ENCODE results near the gene DDR2.
A peak's percentile ranks its signal among the peaks of the same experiment; 100 is the strongest.
"Not testable (repeated sequence)": the region's sequence is repeated elsewhere in the genome, so short reads cannot be mapped to it uniquely, and the experiment has no call there.

DDR2 gene

DNA sequence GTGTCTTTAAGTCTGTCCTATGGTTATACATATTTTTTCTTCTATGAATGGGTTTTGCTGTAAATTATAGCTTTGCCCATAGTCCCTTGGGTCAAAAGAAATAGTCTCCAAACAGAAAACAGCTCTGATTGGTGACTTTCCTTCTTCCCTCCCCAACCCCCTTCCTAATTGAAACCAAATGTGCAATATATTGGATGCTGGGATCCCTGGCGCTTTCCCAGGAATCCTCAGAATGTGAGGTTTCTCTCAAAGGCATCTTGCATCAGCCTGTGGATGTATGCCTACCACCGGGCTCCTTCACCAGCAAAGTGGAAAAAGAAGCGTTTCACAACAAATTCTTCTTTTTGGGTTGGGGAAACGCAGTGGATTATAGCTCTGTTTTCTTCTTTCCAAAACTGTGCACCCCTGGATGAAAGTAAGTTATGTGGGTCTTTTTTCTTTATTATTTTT lies at the start of gene DDR2:
Gene DDR2 (plus strand): TSS at position 248 of the 450 bp plus-strand sequence. CDS start 86,600 bp downstream, outside the sequence.
- no peak within 1 kb of the TSS for H2AFZ ChIP-seq
- H3K9ac ChIP-seq, result no peak within 1 kb of the TSS

DNA sequence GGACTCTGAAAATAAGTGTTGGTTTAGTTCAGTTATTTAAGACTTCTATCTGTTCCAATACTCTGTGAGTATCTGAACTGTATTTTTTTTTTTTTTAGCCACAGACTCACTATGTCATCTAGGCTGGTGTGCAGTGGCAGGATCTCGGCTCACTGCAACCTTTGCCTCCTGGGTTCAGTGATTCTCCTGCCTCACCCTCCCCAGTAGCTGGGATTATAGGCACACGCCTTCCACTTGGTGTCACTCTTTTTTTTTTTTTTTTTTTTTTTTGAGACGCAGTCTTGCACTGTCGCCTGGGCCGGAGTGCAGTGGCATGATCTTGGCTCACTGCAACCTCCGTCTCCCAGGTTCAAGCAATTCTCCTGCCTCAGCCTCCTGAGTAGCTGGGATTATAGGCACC lies 49.4 kb upstream of the DDR2 start:
- not testable (repeated sequence) for H3K4me1 ChIP-seq; H3K27me3 ChIP-seq (ENCODE audit: control insufficient read depth, insufficient read depth, low read length); H3K9me3 ChIP-seq (ENCODE audit: control insufficient read depth, low read length); H3K79me2 ChIP-seq; H3K4me2 ChIP-seq (ENCODE audit: low read length); H3K9ac ChIP-seq; H3K4me3 ChIP-seq (ENCODE audit: low read depth, low read length); H3K36me3 ChIP-seq (ENCODE audit: control insufficient read depth, insufficient read depth, low read length); H2AFZ ChIP-seq; H3K27ac ChIP-seq

More for the DNA sequence above, at the start of gene DDR2:
- H3K36me3 ChIP-seq (ENCODE audit: control insufficient read depth, insufficient read depth, low read length), result no peaks in the 10 kb centered on the region
- no peak within 1 kb of the TSS for H3K4me2 ChIP-seq (ENCODE audit: low read length)
- H3K27ac ChIP-seq, result no peak within 1 kb of the TSS
- TF ChIP-seq, protein P1, sequence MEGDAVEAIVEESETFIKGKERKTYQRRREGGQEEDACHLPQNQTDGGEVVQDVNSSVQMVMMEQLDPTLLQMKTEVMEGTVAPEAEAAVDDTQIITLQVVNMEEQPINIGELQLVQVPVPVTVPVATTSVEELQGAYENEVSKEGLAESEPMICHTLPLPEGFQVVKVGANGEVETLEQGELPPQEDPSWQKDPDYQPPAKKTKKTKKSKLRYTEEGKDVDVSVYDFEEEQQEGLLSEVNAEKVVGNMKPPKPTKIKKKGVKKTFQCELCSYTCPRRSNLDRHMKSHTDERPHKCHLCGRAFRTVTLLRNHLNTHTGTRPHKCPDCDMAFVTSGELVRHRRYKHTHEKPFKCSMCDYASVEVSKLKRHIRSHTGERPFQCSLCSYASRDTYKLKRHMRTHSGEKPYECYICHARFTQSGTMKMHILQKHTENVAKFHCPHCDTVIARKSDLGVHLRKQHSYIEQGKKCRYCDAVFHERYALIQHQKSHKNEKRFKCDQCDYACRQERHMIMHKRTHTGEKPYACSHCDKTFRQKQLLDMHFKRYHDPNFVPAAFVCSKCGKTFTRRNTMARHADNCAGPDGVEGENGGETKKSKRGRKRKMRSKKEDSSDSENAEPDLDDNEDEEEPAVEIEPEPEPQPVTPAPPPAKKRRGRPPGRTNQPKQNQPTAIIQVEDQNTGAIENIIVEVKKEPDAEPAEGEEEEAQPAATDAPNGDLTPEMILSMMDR (IDR thresholded peaks at IDR 0.05), result no peak
- no peaks in the 10 kb centered on the region for H3K9me3 ChIP-seq (ENCODE audit: control insufficient read depth, low read length)
- no peaks in the 10 kb centered on the region for H3K79me2 ChIP-seq
- H3K4me1 ChIP-seq, result no peaks in the 10 kb centered on the region
- H3K27me3 ChIP-seq (ENCODE audit: control insufficient read depth, insufficient read depth, low read length), result no peaks in the 10 kb centered on the region
- peak within 1 kb of the TSS; percentile 24 for H3K4me3 ChIP-seq (ENCODE audit: low read depth, low read length)

DNA sequence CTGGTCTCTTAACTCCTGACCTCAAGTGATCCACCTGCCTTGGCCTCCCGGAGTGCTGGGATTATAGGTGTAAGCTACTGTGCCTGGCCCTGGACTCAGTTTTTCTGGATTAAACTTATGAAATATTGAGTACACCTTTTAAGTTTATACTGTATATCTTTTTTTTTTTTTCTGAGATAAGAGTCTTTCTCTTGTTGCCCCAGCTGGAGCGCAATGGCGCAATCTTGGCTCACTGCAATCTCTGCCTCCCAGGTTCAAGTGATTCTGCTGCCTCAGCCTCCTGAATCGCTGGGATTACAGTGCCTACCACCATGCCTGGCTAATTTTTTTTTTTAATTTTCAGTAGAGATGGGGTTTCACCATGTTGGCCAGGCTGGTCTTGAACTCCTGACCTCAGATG lies 47.2 kb upstream of the DDR2 start:
- not testable (repeated sequence) for H3K9ac ChIP-seq; H3K9me3 ChIP-seq (ENCODE audit: control insufficient read depth, low read length); H2AFZ ChIP-seq; H3K79me2 ChIP-seq; H3K27me3 ChIP-seq (ENCODE audit: control insufficient read depth, insufficient read depth, low read length); H3K4me2 ChIP-seq (ENCODE audit: low read length); H3K36me3 ChIP-seq (ENCODE audit: control insufficient read depth, insufficient read depth, low read length); H3K4me1 ChIP-seq; H3K4me3 ChIP-seq (ENCODE audit: low read depth, low read length); H3K27ac ChIP-seq

DNA sequence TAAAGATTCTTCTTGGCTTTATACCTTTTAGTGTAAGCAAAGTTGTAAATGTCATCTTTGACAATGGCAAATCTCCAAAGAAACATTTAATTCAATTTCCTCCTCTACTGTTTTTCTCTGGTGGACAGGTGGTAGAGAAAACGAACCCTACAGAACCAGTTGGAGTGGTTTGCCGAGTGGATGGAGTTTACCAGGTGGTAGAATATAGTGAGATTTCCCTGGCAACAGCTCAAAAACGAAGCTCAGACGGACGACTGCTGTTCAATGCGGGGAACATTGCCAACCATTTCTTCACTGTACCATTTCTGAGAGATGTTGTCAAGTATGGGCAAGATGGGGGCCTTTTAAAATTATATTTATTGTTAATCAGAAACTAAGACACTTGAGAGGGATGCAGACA lies 44.9 kb upstream of the DDR2 start:
- no peaks in the 10 kb centered on the region for H3K9me3 ChIP-seq (ENCODE audit: control insufficient read depth, low read length)
- H3K4me2 ChIP-seq (ENCODE audit: low read length), result no peak overlapping the region
- H3K4me3 ChIP-seq (ENCODE audit: low read depth, low read length), result no peak overlapping the region
- no peaks in the 10 kb centered on the region for H3K36me3 ChIP-seq (ENCODE audit: control insufficient read depth, insufficient read depth, low read length)
- H2AFZ ChIP-seq, result no peak overlapping the region
- no peaks in the 10 kb centered on the region for H3K27me3 ChIP-seq (ENCODE audit: control insufficient read depth, insufficient read depth, low read length)
- TF ChIP-seq, protein P1 (IDR thresholded peaks at IDR 0.05), result no peak
- H3K79me2 ChIP-seq, result no peaks in the 10 kb centered on the region
- H3K4me1 ChIP-seq, result no peaks in the 10 kb centered on the region
- no peak overlapping the region for H3K9ac ChIP-seq
- H3K27ac ChIP-seq, result no peak overlapping the region

DNA sequence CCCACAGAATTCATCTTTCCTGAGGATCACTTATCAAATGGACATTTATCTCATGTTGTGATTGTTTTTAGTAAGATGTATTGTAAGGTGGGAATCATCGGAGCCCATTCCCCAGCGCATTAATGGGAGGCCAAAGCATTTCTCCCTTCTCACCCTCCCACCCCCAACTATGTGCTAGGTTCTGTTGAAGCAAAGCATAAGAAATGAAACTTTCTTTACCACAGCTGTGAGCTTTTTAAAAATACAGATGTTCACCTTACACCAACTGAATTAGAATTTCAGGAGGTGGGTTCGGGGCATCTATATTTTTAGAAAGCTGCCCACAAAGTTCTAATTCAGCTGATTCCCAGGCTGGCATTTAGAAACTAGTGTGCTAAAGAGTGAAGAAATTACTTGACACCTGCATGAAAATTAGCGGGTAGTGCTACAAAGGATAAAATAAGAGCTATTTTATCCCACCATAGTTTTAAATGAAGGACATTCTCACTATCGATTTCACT lies 44.5 kb upstream of the DDR2 start:
- no peak overlapping the region for H3K4me2 ChIP-seq (ENCODE audit: low read length)
- no peaks in the 10 kb centered on the region for H3K36me3 ChIP-seq (ENCODE audit: control insufficient read depth, insufficient read depth, low read length)
- no peak overlapping the region for H3K27ac ChIP-seq

More for the DNA sequence above, 44.5 kb upstream of the DDR2 start:
- no peaks in the 10 kb centered on the region for H3K4me1 ChIP-seq
- no peaks in the 10 kb centered on the region for H3K27me3 ChIP-seq (ENCODE audit: control insufficient read depth, insufficient read depth, low read length)
- TF ChIP-seq, protein P1 (IDR thresholded peaks at IDR 0.05), result no peak
- H3K9ac ChIP-seq, result no peak overlapping the region
- H3K4me3 ChIP-seq (ENCODE audit: low read depth, low read length), result no peak overlapping the region
- H3K79me2 ChIP-seq, result no peaks in the 10 kb centered on the region
- no peak overlapping the region for H2AFZ ChIP-seq
- no peaks in the 10 kb centered on the region for H3K9me3 ChIP-seq (ENCODE audit: control insufficient read depth, low read length)
